Stimulated activated CD8-positive, alpha-beta memory T cell treated with anti-CD3 and anti-CD28 coated beads, Interleukin-4, amount 100 ng/mL, for 24 hours (primary cell): ENCODE results near the gene IER3.

Experiments
- DNase-seq: peaks from one replicate; pipeline ENCODE4 v3.0.0-alpha.2; 2020; ENCODE audit warnings: low read depth

IER3 gene

GRCh38 chr6:30744054-30744805, at the start of gene IER3:
IER3 (minus strand) TSS chr6:30744547; CDS start chr6:30744518, 29 bp downstream.
- DNase-seq, result peak; percentile 75

GRCh38 chr6:30793521-30794194, 49.3 kb upstream of the IER3 start:
- no peak for DNase-seq

GRCh38 chr6:30792786-30793185, 48.4 kb upstream of the IER3 start:
- DNase-seq, result no peak

- no peak for DNase-seq
Observed at GRCh38 chr6:30790724-30791383, 46.5 kb upstream of the IER3 start.

GRCh38 chr6:30789606-30790005, 45.3 kb upstream of the IER3 start:
- DNase-seq, result no peak

GRCh38 chr6:30787954-30788353, 43.6 kb upstream of the IER3 start:
- DNase-seq, result no peak

- no peak for DNase-seq
Observed at GRCh38 chr6:30782425-30783014, 38.2 kb upstream of the IER3 start.

GRCh38 chr6:30781743-30782424, 37.5 kb upstream of the IER3 start:
- no peak for DNase-seq

GRCh38 chr6:30781395-30781742, 37.0 kb upstream of the IER3 start:
- DNase-seq, result no peak

GRCh38 chr6:30780642-30780920, 36.2 kb upstream of the IER3 start:
- DNase-seq, result no peak

- no peak for DNase-seq
Observed at GRCh38 chr6:30779850-30780641, 35.7 kb upstream of the IER3 start.

- no peak for DNase-seq
Observed at GRCh38 chr6:30778001-30778635, 33.8 kb upstream of the IER3 start.

GRCh38 chr6:30777155-30777485, 32.8 kb upstream of the IER3 start:
- no peak for DNase-seq

GRCh38 chr6:30776390-30777154, 32.2 kb upstream of the IER3 start:
- no peak for DNase-seq

GRCh38 chr6:30775104-30775503, 30.8 kb upstream of the IER3 start:
- DNase-seq, result no peak

GRCh38 chr6:30774701-30775100, 30.4 kb upstream of the IER3 start:
- no peak for DNase-seq

- no peak for DNase-seq
Observed at GRCh38 chr6:30770592-30770991, 26.2 kb upstream of the IER3 start.

- no peak for DNase-seq
Observed at GRCh38 chr6:30769853-30770524, 25.6 kb upstream of the IER3 start.

- peak; percentile 75 for DNase-seq
Observed at GRCh38 chr6:30769088-30769852, 24.9 kb upstream of the IER3 start.
